ENCODE measurements around the gene TBC1D10A.
A peak's percentile ranks its signal among the peaks of the same experiment; 100 is the strongest.

The TBC1D10A gene

GRCh38 chr22:30297991-30298701 lies 28.6 kb downstream of the TBC1D10A start:
- no peak for FAIRE-seq

GRCh38 chr22:30297276-30297990 lies 29.3 kb downstream of the TBC1D10A start:
- FAIRE-seq, result no peak

DNA sequence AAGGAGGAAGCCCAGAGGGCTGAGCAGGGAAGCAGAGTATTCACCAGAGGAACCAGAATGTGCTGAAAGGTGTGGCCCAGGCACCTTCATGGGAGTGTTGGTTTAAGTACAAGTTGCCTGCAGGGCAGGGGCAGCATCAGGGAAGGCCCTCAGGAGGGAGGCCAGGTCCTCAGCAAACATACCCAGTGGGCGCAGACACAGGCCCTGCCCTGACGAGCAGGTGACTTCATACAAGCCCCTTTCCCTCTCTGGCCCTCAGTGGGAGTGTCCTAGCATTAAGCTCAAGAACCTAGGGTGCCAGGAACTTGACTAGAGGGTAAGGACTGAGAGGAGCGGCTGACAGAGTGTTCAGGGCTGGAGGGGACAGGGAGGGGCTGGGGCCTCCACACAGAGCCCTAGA lies 29.9 kb downstream of the TBC1D10A start:
- no peak for FAIRE-seq

DNA sequence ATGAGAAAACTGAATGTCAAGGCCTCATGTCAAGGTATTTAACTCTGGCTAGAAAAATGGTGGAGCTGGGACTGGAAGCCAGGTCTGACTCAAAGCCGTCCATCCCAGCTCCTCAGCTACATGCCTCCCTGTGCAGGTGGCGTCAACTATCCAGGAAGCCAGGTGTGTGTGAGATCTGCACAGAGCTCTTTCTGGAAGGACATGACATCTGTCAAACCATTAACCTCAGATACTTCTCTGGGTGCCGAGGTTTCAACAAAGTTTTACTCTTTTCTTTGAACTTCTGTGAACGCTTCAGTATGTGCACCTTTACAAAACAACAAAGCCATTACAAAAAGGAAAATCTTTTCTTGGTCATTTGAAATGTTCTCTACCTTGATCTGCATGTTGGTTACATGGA lies 30.4 kb downstream of the TBC1D10A start:
- FAIRE-seq, result no peak

GRCh38 chr22:30295576-30295975 lies 31.2 kb downstream of the TBC1D10A start:
- FAIRE-seq, result no peak

DNA sequence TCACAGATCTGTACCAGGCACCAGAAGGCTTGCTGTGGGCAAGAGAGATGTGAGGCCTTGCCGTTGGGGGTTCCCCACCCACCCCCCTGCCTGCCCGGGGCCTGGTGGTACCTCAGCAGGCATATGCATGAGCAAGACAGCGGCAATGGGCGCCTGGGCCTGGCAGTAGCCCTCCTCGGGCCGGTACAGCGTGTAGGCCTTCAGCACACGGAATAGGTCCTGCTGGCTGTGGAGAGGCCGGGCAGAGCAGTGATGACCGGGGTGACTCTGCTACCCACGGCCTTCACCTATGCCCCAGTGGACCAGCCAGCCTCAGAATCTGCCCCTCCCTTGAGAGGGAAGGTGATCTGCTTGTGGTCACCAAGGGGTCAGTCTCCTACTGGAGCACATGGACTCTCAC lies 31.9 kb downstream of the TBC1D10A start:
- no peak for FAIRE-seq

GRCh38 chr22:30294066-30294465 lies 32.7 kb downstream of the TBC1D10A start:
- FAIRE-seq, result no peak

- FAIRE-seq, result no peak
These were observed 33.7 kb downstream of the TBC1D10A start for GRCh38 chr22:30293026-30293425.

GRCh38 chr22:30292069-30292970 lies 34.4 kb downstream of the TBC1D10A start:
- no peak for FAIRE-seq

- FAIRE-seq, result no peak
These were observed 35.5 kb downstream of the TBC1D10A start for GRCh38 chr22:30291058-30291892.

DNA sequence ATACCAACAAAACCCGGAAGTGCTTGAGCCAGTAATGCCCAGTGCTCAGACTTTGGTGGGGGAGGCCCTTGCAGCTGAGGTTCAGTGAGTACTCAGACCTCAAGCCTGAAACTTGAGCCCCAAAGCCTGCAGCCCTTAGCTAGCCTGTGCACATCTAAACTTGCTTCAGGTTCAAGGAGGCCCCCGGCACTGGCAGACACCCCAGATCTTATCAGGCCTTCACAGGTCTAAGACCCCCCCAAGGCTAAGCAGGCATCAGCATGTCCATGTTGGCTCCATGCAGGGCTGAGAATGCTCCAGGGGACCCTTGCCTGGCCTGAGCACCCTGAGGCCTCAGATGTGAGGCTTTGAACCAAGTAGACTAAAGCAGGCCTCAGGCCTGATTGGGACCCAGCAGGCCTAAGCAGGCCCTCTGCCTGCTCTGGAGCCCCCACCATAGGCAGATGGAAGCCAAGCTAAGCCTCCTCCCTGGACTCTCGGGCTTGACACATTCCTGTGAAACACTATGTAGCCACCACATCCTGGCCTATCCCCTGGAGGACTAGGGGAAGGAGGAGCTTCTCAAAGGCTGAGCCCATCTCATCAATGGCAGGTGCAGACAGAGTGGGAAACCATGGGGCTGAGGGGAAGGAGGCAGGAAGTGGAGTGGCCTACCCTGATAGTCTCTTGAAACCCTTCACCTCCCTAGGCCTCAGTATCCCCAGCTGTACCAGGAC lies 36.2 kb downstream of the TBC1D10A start:
- no peak for FAIRE-seq

GRCh38 chr22:30289980-30290313 lies 36.8 kb downstream of the TBC1D10A start:
- no peak for FAIRE-seq

DNA sequence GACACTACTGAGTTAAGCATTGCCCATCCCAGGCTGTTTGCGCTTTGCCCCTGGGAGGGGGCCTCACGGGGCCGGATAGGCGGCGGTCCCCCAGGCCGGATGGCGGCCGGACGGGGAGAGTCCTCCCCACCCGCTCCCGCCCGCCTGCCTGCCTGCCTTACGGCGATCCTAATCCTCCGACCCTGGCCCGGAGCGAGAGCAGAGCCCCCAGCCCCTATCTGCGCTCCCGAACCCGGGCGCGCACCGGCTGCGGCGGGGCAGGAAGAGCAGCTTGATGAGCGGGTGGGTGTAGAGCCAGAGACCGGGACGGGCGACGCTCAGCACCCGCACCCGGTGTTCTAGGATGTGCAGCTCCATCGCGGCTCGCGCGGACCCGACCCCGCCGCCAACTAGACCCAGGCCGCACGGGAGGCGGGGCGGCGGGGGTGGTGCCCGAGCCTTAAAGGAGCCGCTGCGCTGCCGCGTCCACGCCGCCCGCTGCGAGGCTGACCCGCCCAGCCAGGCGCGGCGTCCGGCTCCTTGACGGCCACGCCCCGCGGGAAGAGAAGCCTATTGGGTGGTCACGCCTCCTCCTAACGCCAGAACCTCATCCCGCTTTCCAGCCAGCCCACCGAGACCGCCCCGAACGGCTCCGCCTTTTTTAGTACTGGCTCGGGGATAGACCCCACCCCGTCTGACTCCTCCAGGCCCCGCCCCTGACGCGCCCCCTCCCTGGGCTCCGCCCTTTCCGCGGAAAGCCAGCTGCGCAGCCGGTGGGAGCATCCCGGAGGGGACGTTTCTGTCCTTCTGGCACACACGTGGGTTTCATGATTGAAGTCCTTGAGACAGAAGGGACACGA lies 37.4 kb downstream of the TBC1D10A start, which contains the start of gene CASTOR1:
Gene CASTOR1, minus strand, starts transcription at position 365 of the 839 bp plus-strand sequence. Its CDS starts 8 bp downstream, at position 357.
- FAIRE-seq, result no peak

DNA sequence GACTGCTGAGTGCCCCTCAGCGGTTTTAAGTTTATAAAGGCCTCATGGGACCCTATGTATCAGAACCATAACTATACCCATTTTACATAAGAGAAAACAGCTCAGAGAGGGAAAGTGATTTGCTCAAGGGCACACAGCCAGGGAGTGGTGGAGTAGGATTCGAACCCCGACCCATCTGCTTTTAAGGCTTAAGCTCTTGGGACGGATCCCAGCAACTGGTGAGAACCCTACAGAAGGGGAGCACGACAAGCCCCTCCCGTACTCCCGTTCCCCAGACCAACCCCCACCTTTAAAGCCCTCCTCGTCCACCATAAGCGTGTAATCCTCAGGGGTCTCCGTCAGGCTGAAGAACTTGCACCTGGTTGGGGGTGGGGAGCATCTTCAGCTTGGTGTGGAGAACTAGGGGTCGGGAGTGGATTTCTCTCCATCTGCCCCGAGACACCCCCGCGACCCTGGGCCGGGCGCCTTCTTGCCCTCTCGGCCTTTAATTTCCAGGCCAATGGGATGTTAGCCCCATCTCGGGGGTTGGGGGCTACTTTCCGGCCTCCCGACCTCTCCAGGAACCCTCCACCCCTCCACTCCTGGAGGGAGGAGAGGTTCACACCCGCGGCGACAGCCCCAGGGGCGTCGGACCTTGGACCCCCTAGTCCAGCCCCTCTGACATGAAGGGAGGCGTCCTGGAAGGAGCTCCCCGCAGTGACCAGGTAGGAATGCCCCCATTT lies 38.2 kb downstream of the TBC1D10A start:
- FAIRE-seq, result no peak

DNA sequence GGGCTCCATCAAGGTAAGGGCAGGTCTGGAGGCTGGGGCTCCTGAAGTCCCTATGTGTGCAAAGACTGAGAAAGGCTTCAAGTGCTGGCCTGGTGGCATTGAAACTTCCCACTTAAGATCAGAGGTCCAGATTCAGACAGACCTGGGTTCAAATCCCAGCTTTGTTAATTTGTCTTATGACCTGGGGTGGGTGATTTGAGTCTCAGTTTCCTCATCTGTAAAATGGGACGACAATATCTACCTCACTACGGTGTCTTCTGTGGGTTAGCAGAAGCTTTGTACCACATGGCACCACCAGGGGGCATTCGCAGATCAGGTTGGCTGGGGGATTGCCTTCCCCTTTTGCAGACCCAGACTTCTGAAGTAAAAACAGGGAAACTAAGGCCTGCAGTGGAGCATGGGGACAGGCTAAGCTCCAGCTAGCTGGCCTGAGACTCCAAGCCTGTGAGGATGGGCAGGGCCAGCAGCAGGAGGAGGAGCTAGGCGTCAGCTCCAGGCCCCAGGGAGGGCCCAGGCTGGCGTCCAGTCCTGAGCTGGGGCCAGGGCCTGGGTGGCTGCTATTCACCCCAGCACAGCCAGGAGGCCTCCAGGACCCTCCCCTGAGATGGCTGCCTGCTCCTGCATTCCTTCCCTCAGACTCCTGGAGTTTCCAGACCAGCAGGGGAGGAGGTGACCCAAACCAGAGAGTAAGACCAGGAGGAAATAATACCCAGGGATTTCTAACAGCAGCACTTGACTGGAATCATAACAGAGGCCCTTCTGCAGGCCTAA lies 38.9 kb downstream of the TBC1D10A start:
- FAIRE-seq, result peak; percentile 80

GRCh38 chr22:30286813-30287647 lies 39.7 kb downstream of the TBC1D10A start:
- FAIRE-seq, result no peak

DNA sequence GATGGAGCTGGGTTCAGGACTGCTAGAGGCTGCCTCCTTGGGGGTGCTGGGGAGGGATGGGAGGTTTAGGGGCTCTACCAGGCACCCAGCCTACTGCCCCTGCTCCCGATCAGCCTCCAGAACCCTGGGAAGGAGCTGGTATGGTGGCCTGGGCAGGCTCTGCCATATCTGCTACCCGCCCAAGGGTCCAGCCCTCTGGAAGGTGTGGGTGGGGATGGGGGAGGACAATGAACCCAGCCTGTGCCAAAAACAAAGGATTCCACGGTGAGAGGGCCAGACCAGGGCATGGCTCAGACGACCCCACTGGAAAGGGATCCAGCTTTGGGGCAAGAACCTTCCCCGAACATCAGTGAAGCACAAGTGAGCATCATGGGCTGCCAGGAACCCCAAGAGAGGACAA lies 40.4 kb downstream of the TBC1D10A start:
- no peak for FAIRE-seq

DNA sequence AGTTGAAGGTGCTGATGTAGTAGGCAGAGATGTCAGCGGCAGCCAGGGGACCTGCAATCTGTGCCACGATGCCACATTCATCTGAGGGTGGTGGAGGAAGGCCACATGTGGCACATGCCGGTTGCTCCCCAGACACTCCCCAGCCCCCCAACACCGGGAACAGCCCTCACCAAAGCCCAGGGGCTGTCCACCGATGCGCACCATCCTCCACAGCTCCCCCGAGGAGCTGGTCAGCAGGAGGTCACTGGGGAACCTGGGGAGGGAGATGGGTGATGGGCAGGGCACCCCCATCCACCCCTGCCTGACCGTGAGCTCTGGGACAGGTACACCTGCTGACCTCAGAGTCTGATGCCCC lies 40.9 kb downstream of the TBC1D10A start:
- no peak for FAIRE-seq

Measured in endometrium (tissue), 2 donors.